ENCODE measurements around the gene SIK2.
"Not testable (repeated sequence)": the region's sequence is repeated elsewhere in the genome, so short reads cannot be mapped to it uniquely, and the experiment has no call there.

SIK2 gene

GRCh38 chr11:111707039-111707690 lies 104.9 kb downstream of the SIK2 start:
- no peak for DNase-seq

GRCh38 chr11:111707691-111708067 lies 105.4 kb downstream of the SIK2 start:
- no peak for DNase-seq

GRCh38 chr11:111714522-111714921 lies 112.3 kb downstream of the SIK2 start:
- no peak for DNase-seq

- no peak for DNase-seq
Observed at GRCh38 chr11:111715142-111715816, 113.0 kb downstream of the SIK2 start.

- DNase-seq = not testable (repeated sequence)
Observed at GRCh38 chr11:111717660-111718059, 115.4 kb downstream of the SIK2 start.

- no peak for DNase-seq
Observed at GRCh38 chr11:111718436-111718835, 116.2 kb downstream of the SIK2 start.

- DNase-seq = no peak
Observed at GRCh38 chr11:111718859-111719258, 116.6 kb downstream of the SIK2 start.

- no peak for DNase-seq
Observed at GRCh38 chr11:111719379-111719778, 117.1 kb downstream of the SIK2 start.

- DNase-seq = no peak
Observed at GRCh38 chr11:111720801-111721494, 118.7 kb downstream of the SIK2 start.

- no peak for DNase-seq
Observed at GRCh38 chr11:111722501-111722900, 120.3 kb downstream of the SIK2 start.

- no peak for DNase-seq
Observed at GRCh38 chr11:111723595-111723994, 121.3 kb downstream of the SIK2 start.

- no peak for DNase-seq
Observed at GRCh38 chr11:111724615-111725129, 122.4 kb downstream of the SIK2 start.

GRCh38 chr11:111725621-111726020 lies 123.4 kb downstream of the SIK2 start:
- no peak for DNase-seq

- no peak for DNase-seq
Observed at GRCh38 chr11:111726301-111726713, 124.1 kb downstream of the SIK2 start.

GRCh38 chr11:111727431-111727830 lies 125.2 kb downstream of the SIK2 start:
- no peak for DNase-seq

GRCh38 chr11:111729071-111729830 lies 127.0 kb downstream of the SIK2 start:
- no peak for DNase-seq

GRCh38 chr11:111729831-111730311 lies 127.6 kb downstream of the SIK2 start:
- DNase-seq = no peak

GRCh38 chr11:111730871-111731591 lies 128.8 kb downstream of the SIK2 start:
- DNase-seq = no peak

GRCh38 chr11:111731821-111732220 lies 129.6 kb downstream of the SIK2 start:
- DNase-seq = no peak

GRCh38 chr11:111733016-111733415 lies 130.8 kb downstream of the SIK2 start:
- no peak for DNase-seq

- DNase-seq = no peak
Observed at GRCh38 chr11:111733611-111734088, 131.4 kb downstream of the SIK2 start.
